GM12801 (cell line): ENCODE results near the gene PCBD2.

Experiments used
- TF ChIP-seq, protein P1 (sequence below): IDR thresholded peaks from one replicate; pipeline ENCODE4 v1.5.1; 2011; ENCODE audit warnings: control low read depth; ENCODE audit not compliant: insufficient read length; ENCODE audit errors: extremely low read depth

Gene PCBD2

GRCh38 chr5:134893748-134894505 is 11.0 kb upstream of the PCBD2 start:
- TF ChIP-seq, protein P1, sequence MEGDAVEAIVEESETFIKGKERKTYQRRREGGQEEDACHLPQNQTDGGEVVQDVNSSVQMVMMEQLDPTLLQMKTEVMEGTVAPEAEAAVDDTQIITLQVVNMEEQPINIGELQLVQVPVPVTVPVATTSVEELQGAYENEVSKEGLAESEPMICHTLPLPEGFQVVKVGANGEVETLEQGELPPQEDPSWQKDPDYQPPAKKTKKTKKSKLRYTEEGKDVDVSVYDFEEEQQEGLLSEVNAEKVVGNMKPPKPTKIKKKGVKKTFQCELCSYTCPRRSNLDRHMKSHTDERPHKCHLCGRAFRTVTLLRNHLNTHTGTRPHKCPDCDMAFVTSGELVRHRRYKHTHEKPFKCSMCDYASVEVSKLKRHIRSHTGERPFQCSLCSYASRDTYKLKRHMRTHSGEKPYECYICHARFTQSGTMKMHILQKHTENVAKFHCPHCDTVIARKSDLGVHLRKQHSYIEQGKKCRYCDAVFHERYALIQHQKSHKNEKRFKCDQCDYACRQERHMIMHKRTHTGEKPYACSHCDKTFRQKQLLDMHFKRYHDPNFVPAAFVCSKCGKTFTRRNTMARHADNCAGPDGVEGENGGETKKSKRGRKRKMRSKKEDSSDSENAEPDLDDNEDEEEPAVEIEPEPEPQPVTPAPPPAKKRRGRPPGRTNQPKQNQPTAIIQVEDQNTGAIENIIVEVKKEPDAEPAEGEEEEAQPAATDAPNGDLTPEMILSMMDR: no peak

DNA sequence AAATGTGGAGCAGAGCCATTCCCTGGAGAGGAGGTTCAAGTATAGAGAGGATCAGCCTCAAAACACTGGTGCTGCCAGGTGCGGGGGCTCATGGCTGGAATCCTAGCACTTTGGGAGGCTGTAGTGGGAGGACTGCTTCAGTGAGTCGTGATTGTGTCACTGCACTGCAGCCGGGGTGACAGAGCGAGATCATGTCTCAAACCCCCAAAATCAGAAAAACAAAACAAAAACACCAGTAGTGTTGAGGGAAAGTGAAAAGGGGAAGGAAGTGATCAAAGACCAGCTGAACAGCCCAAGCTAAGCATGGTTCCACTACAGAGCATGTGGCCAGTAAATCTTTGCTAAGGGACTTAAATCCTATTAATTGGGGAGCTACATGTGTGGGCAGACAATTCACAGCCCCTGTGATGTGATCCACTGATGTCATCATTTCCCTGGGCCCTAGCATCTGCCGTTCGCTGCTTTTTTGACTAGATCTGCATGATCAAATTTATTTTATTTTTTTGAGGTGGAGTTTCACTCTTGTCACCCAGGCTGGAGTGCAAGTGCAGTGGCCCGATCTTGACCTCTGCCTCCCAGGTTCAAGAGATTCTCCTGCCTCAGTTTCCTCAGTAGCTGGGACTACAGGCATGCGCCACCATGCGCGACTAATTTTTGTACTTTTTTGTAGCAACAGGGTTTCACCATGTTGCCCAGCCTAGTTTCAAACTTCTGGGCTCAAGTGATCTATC is 2.7 kb upstream of the PCBD2 start:
- TF ChIP-seq, protein P1: no peak

DNA sequence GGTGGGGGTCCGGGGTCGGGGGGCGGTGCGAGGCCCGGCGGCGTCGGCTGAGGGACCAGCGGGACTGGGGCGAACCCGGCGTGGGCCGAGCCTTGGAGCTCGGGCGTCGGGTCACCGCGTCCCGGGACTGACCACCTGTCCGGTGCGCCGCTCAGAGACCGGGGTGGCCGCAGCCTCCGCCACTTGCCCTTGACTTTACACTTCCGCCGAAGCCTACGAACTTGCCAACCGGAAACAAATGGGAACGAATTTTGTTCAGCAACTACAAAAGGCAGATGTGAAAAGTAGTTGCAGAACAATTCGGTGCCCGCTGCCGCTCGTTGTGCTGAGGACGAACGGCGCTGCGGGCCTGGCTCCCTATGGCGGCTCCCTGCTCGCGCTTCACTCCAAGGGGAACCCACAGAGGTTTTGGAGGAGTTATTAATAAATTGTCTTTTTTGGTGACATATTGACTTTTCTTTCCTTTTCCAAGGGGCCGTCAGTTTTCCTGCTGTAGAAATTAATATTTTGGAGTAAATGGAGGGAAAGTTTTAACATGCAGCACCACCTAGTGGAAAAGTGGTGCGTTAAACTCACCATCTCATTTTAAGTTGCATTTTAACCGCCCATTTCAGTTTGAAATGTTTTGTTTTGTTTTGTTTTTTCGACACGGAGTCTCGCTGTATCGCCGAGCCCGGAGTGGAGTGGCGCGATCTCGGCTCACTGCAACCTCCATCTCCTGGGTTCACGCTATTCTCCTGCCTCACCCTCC is 490 bp downstream of the PCBD2 start:
- TF ChIP-seq, protein P1: no peak

DNA sequence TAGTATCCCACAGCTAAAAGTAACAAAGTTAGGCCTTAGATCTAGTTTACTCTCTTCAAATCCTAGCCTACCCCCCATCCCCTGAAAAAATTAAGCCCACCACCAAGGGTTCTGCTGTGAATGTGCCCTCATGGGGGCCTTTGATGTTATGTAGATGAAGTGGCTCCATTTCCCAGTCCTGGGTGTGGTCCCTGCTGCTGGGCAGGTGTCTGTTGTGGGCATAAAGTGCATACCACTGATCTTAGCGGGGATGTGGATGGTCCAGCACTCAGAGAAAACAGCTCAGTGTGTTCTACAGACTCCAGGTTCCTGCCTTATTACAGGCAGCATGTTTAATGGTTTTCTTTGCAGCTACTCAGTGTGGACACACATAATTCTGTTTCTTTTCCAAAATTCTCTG is 1.9 kb downstream of the PCBD2 start:
- TF ChIP-seq, protein P1: no peak

GRCh38 chr5:134911285-134912206 is 6.6 kb downstream of the PCBD2 start:
- TF ChIP-seq, protein P1: no peak

GRCh38 chr5:134913254-134913653 is 8.3 kb downstream of the PCBD2 start:
- TF ChIP-seq, protein P1: no peak

GRCh38 chr5:134913795-134914194 is 8.9 kb downstream of the PCBD2 start:
- TF ChIP-seq, protein P1: no peak
